ENCODE data around the gene SUCLG1.
A peak's percentile ranks its signal among the peaks of the same experiment; 100 is the strongest.
"Not testable (repeated sequence)": the region's sequence is repeated elsewhere in the genome, so short reads cannot be mapped to it uniquely, and the experiment has no call there.

Gene SUCLG1

GRCh38 chr2:84399839-84400238 lies 59.2 kb downstream of the SUCLG1 start:
- H3K27ac Mint-ChIP-seq, H3K27me3 Mint-ChIP-seq, H3K4me1 Mint-ChIP-seq, DNase-seq, H3K4me3 Mint-ChIP-seq, ATAC-seq, H3K9me3 Mint-ChIP-seq: not testable (repeated sequence)

- ATAC-seq (peak; percentile 60), DNase-seq (no peak)
- Mint-ChIP-seq H3K4me3 (no peak overlapping the region), H3K9me3 (peaks cover 4 to 16% of the 10 kb centered on the region in 2 donors), H3K27me3 (no peaks in the 10 kb centered on the region), H3K27ac (no peak overlapping the region), H3K4me1 (no peaks in the 10 kb centered on the region)
Observed at GRCh38 chr2:84395820-84396219, 63.3 kb downstream of the SUCLG1 start.

GRCh38 chr2:84394628-84395027 lies 64.5 kb downstream of the SUCLG1 start:
- peaks cover 4 to 16% of the 10 kb centered on the region in 2 donors for H3K9me3 Mint-ChIP-seq
- no peak overlapping the region for H3K27ac Mint-ChIP-seq
- no peaks in the 10 kb centered on the region for H3K4me1 Mint-ChIP-seq
- ATAC-seq: no peak
- no peak overlapping the region for H3K4me3 Mint-ChIP-seq
- DNase-seq: no peak
- H3K27me3 Mint-ChIP-seq: no peaks in the 10 kb centered on the region

GRCh38 chr2:84393829-84394228 lies 65.3 kb downstream of the SUCLG1 start:
- no peak for DNase-seq
- H3K27ac Mint-ChIP-seq: no peak overlapping the region
- no peak for ATAC-seq
- H3K27me3 Mint-ChIP-seq: no peaks in the 10 kb centered on the region
- no peak overlapping the region for H3K4me3 Mint-ChIP-seq
- H3K4me1 Mint-ChIP-seq: no peaks in the 10 kb centered on the region
- peaks cover 4 to 16% of the 10 kb centered on the region in 2 donors for H3K9me3 Mint-ChIP-seq

- ATAC-seq (peak; percentile 12), DNase-seq (no peak)
- peaks cover 22% of the 10 kb centered on the region for H3K27me3 Mint-ChIP-seq
- H3K27ac Mint-ChIP-seq: no peak overlapping the region
- H3K4me3 Mint-ChIP-seq: no peak overlapping the region
- H3K9me3 Mint-ChIP-seq: peaks cover 4 to 16% of the 10 kb centered on the region in 2 donors
- H3K4me1 Mint-ChIP-seq: no peaks in the 10 kb centered on the region
Observed at GRCh38 chr2:84389794-84390193, 69.3 kb downstream of the SUCLG1 start.

- Mint-ChIP-seq H3K4me3 (no peak overlapping the region), H3K27me3 (peaks cover 25% of the 10 kb centered on the region), H3K27ac (no peak overlapping the region), H3K9me3 (peaks cover 4 to 16% of the 10 kb centered on the region in 2 donors), H3K4me1 (no peaks in the 10 kb centered on the region)
- no peak for ATAC-seq
- DNase-seq: no peak
Observed at GRCh38 chr2:84388921-84389490, 70.1 kb downstream of the SUCLG1 start.

- H3K4me1 Mint-ChIP-seq: no peaks in the 10 kb centered on the region
- peaks cover 4 to 16% of the 10 kb centered on the region in 2 donors for H3K9me3 Mint-ChIP-seq
- H3K27me3 Mint-ChIP-seq: peaks cover 25% of the 10 kb centered on the region
- no peak overlapping the region for H3K4me3 Mint-ChIP-seq
- H3K27ac Mint-ChIP-seq: no peak overlapping the region
- no peak for DNase-seq
- ATAC-seq: no peak
Observed at GRCh38 chr2:84388133-84388532, 70.9 kb downstream of the SUCLG1 start.

- ATAC-seq: no peak
- no peak for DNase-seq
- Mint-ChIP-seq H3K4me3 (no peak overlapping the region), H3K9me3 (peaks cover 0 to 6% of the 10 kb centered on the region in 2 donors), H3K27ac (no peak overlapping the region), H3K4me1 (no peaks in the 10 kb centered on the region), H3K27me3 (peaks cover 25% of the 10 kb centered on the region)
Observed at GRCh38 chr2:84386336-84387040, 72.6 kb downstream of the SUCLG1 start.

GRCh38 chr2:84383271-84383670 lies 75.8 kb downstream of the SUCLG1 start:
- Mint-ChIP-seq H3K27me3 (peaks cover 25% of the 10 kb centered on the region), H3K9me3 (no peaks in the 10 kb centered on the region), H3K4me3 (no peak overlapping the region), H3K4me1 (no peaks in the 10 kb centered on the region), H3K27ac (no peak overlapping the region)
- ATAC-seq (no peak), DNase-seq (no peak)

- no peak for ATAC-seq
- H3K4me3 Mint-ChIP-seq: no peak overlapping the region
- H3K27ac Mint-ChIP-seq: no peak overlapping the region
- no peaks in the 10 kb centered on the region for H3K9me3 Mint-ChIP-seq
- H3K4me1 Mint-ChIP-seq: no peaks in the 10 kb centered on the region
- H3K27me3 Mint-ChIP-seq: peaks cover 13% of the 10 kb centered on the region
- no peak for DNase-seq
Observed at GRCh38 chr2:84380875-84381274, 78.2 kb downstream of the SUCLG1 start.

- ATAC-seq (no peak), DNase-seq (no peak)
- no peak overlapping the region for H3K4me3 Mint-ChIP-seq
- H3K27ac Mint-ChIP-seq: no peak overlapping the region
- no peaks in the 10 kb centered on the region for H3K9me3 Mint-ChIP-seq
- no peaks in the 10 kb centered on the region for H3K4me1 Mint-ChIP-seq
- peaks cover 5% of the 10 kb centered on the region for H3K27me3 Mint-ChIP-seq
Observed at GRCh38 chr2:84378960-84379359, 80.1 kb downstream of the SUCLG1 start.

- no peak for ATAC-seq
- Mint-ChIP-seq H3K4me3 (no peak overlapping the region), H3K9me3 (no peaks in the 10 kb centered on the region)
Observed at GRCh38 chr2:84375020-84375419, 84.1 kb downstream of the SUCLG1 start.

GRCh38 chr2:84373866-84374265 lies 85.2 kb downstream of the SUCLG1 start:
- no peak for ATAC-seq
- Mint-ChIP-seq H3K27ac (no peak overlapping the region), H3K4me1 (no peaks in the 10 kb centered on the region), H3K4me3 (no peak overlapping the region), H3K9me3 (no peaks in the 10 kb centered on the region), H3K27me3 (peaks cover 23% of the 10 kb centered on the region)
- DNase-seq: no peak

More at GRCh38 chr2:84375020-84375419, 84.1 kb downstream of the SUCLG1 start:
- Mint-ChIP-seq H3K27me3 (peaks cover 23% of the 10 kb centered on the region), H3K4me1 (no peaks in the 10 kb centered on the region), H3K27ac (no peak overlapping the region)
- DNase-seq: no peak
